ENCODE data around the gene FAM114A2.

GRCh38 chr5:154072414-154073171, 33.9 kb upstream of the FAM114A2 start:
- TF ChIP-seq POLR2AphosphoS5 (IDR thresholded peaks at IDR 0.05; ENCODE audit: low read depth, low read length) (no peak), EZH2 (IDR thresholded peaks at IDR 0.05) (no peak), ELF1 (IDR thresholded peaks at IDR 0.05; ENCODE audit: borderline replicate concordance, low read depth) (no peak), RAD21 (IDR thresholded peaks at IDR 0.05; ENCODE audit: low read depth) (peak; percentile 97), REST (IDR thresholded peaks at IDR 0.05; ENCODE audit: low read depth) (no peak), CBX3 (IDR thresholded peaks at IDR 0.05; ENCODE audit: low read depth) (no peak), SRF (IDR thresholded peaks at IDR 0.05; ENCODE audit: low read depth) (no peak)
- TF ChIP-seq, protein P1, sequence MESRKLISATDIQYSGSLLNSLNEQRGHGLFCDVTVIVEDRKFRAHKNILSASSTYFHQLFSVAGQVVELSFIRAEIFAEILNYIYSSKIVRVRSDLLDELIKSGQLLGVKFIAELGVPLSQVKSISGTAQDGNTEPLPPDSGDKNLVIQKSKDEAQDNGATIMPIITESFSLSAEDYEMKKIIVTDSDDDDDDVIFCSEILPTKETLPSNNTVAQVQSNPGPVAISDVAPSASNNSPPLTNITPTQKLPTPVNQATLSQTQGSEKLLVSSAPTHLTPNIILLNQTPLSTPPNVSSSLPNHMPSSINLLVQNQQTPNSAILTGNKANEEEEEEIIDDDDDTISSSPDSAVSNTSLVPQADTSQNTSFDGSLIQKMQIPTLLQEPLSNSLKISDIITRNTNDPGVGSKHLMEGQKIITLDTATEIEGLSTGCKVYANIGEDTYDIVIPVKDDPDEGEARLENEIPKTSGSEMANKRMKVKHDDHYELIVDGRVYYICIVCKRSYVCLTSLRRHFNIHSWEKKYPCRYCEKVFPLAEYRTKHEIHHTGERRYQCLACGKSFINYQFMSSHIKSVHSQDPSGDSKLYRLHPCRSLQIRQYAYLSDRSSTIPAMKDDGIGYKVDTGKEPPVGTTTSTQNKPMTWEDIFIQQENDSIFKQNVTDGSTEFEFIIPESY (IDR thresholded peaks at IDR 0.05; ENCODE audit: extremely low read depth, insufficient replicate concordance, low read length), result no peak
- TF ChIP-seq, protein P2, sequence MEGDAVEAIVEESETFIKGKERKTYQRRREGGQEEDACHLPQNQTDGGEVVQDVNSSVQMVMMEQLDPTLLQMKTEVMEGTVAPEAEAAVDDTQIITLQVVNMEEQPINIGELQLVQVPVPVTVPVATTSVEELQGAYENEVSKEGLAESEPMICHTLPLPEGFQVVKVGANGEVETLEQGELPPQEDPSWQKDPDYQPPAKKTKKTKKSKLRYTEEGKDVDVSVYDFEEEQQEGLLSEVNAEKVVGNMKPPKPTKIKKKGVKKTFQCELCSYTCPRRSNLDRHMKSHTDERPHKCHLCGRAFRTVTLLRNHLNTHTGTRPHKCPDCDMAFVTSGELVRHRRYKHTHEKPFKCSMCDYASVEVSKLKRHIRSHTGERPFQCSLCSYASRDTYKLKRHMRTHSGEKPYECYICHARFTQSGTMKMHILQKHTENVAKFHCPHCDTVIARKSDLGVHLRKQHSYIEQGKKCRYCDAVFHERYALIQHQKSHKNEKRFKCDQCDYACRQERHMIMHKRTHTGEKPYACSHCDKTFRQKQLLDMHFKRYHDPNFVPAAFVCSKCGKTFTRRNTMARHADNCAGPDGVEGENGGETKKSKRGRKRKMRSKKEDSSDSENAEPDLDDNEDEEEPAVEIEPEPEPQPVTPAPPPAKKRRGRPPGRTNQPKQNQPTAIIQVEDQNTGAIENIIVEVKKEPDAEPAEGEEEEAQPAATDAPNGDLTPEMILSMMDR (IDR thresholded peaks at IDR 0.05 in 2 of 3, conservative IDR thresholded peaks at IDR 0.05 in 1 of 3; ENCODE audit: borderline replicate concordance in 1 of 3, insufficient read depth in 1 of 3, low read depth in 2 of 3, low read length in 2 of 3), result peak; percentile 87 to 97 (median 95)
- TF ChIP-seq, protein P3, sequence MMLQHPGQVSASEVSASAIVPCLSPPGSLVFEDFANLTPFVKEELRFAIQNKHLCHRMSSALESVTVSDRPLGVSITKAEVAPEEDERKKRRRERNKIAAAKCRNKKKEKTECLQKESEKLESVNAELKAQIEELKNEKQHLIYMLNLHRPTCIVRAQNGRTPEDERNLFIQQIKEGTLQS (IDR thresholded peaks at IDR 0.05), result no peak
